ENCODE data around the gene DAO. TPM values are rescaled to one million over a fixed set of nuclear protein-coding genes. Genes with fewer than 3 reads are reported as not detected.

DAO gene
- total and polyA plus RNA-seq, 12 donors: not detected

GRCh38 chr12:108933949-108934348 is 54.1 kb downstream of the DAO start:
- H3K9me3 ChIP-seq (replicated peaks in 1 of 3): no peaks in the 10 kb centered on the region
- no peak for DNase-seq
- no peak overlapping the region for H3K4me3 ChIP-seq
- TF ChIP-seq, protein P1, sequence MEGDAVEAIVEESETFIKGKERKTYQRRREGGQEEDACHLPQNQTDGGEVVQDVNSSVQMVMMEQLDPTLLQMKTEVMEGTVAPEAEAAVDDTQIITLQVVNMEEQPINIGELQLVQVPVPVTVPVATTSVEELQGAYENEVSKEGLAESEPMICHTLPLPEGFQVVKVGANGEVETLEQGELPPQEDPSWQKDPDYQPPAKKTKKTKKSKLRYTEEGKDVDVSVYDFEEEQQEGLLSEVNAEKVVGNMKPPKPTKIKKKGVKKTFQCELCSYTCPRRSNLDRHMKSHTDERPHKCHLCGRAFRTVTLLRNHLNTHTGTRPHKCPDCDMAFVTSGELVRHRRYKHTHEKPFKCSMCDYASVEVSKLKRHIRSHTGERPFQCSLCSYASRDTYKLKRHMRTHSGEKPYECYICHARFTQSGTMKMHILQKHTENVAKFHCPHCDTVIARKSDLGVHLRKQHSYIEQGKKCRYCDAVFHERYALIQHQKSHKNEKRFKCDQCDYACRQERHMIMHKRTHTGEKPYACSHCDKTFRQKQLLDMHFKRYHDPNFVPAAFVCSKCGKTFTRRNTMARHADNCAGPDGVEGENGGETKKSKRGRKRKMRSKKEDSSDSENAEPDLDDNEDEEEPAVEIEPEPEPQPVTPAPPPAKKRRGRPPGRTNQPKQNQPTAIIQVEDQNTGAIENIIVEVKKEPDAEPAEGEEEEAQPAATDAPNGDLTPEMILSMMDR (IDR thresholded peaks at IDR 0.05): no peak
- no peak for TF ChIP-seq POLR2A (IDR thresholded peaks at IDR 0.05)
- H3K27ac ChIP-seq: no peak overlapping the region
- H3K4me1 ChIP-seq (replicated peaks in 1 of 2): no peaks in the 10 kb centered on the region
- WGBS, 4 donors: 51 to 67% (median 60%) methylated on average over 6 of the region's 6 CpGs
- H3K27me3 ChIP-seq: no peaks in the 10 kb centered on the region
- intact Hi-C loops (cut with DNase I): no loop called here
- H3K36me3 ChIP-seq (replicated peaks in 1 of 2): no peaks in the 10 kb centered on the region

DNA sequence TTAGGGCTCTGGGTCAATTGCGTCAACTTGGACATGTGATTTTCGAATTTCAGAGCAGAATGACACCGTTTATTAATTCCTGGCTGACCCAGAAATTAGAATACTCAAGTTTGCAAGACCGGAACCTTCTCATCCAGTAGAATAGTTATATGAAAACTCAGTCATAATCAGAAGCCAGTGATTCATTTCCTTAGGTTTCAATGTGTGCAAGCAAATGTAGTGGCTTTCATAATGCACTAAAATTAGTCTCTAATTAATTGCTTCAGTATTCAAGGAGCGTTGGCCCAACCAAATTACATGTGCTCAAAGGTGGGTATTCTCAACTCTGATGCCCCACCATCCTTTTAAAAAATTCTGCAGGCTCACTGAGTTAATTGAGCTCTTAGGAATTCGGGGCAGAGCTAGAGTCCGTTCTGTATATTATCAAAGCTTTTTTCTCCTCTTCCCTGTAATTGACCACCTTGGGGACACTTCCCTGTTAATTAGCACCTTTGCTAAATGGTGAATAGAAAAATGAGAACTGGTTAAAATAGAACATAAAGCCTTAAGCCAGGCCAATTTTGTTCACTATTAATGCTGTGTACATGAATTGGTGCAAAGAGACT is 55.4 kb downstream of the DAO start:
- WGBS, 4 donors: 81 to 91% (median 87%) methylated on average over 7 of the region's 7 CpGs
- Histone ChIP-seq H3K4me1 (replicated peaks in 1 of 2) (no peaks in the 10 kb centered on the region), H3K27me3 (no peaks in the 10 kb centered on the region), H3K9me3 (replicated peaks in 1 of 3) (no peaks in the 10 kb centered on the region), H3K27ac (no peak overlapping the region), H3K36me3 (replicated peaks in 1 of 2) (no peaks in the 10 kb centered on the region), H3K4me3 (no peak overlapping the region)
- TF ChIP-seq, protein P1 (IDR thresholded peaks at IDR 0.05): no peak
- no peak for TF ChIP-seq POLR2A (IDR thresholded peaks at IDR 0.05)
- intact Hi-C loops (cut with DNase I): no loop called here
- DNase-seq: no peak

DNA sequence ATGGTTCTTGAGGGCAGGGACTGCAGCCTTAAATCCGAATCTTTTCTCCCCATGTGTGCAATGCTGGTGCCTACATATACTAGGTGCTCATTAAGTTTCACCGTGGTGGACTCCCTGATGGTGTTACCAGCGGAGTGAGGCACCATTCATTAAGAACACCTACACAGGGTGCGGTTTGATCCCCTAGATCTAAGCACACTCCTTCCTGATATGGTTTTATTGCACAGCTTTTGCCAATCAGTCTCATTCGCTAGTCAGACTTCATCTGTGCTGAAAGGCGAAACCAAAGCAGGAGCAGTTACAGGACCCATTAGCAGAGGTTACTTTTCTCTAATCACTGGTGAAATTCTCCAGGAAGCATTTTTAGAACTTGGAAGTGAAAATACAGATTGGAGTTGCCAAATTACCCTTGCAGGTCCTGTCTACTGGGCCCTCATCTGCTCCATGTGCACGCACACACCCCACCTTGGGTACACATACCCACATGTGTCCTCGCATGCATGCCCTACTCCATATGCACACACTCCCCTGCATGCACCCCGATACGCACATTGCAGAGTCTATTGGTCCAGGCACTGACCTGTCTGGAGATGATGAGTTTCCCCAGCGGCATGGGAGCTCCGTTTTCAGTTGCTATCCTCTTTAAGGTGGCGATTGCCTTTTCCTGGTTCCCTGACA is 58.5 kb downstream of the DAO start:
- TF ChIP-seq POLR2A (IDR thresholded peaks at IDR 0.05): no peak
- TF ChIP-seq, protein P1 (IDR thresholded peaks at IDR 0.05): no peak
- no peaks in the 10 kb centered on the region for H3K9me3 ChIP-seq (replicated peaks in 1 of 3)
- H3K4me3 ChIP-seq: no peak overlapping the region
- H3K4me1 ChIP-seq (replicated peaks in 1 of 2): no peaks in the 10 kb centered on the region
- no peak overlapping the region for H3K27ac ChIP-seq
- intact Hi-C loops (cut with DNase I): no loop called here
- no peaks in the 10 kb centered on the region for H3K36me3 ChIP-seq (replicated peaks in 1 of 2)
- no peaks in the 10 kb centered on the region for H3K27me3 ChIP-seq
- 84 to 87% (median 87%) methylated on average over 12 to 13 of the region's 13 CpGs for WGBS, 4 donors
- DNase-seq: no peak

DNA sequence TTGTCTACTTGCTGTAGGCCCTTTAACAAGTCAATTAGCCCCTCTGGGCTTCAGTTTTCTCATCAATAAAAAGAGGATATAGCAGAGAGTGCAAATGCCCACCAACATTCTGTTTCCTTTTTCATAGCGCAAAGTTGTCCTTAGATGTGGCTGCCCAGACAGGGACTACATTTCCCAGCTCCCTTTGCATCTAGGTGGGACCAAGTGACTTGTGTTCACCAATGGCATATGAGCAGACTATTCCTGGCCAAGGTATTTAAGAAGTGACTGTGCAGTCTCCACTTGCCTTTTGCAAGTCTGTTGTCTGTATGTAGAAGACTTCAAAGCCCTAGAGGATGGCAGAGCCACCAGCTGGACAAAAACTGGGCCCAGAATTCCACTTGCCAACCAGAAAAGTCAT is 59.7 kb downstream of the DAO start:
- Histone ChIP-seq H3K4me1 (replicated peaks in 1 of 2) (no peaks in the 10 kb centered on the region), H3K27ac (no peak overlapping the region), H3K4me3 (no peak overlapping the region), H3K9me3 (replicated peaks in 1 of 3) (no peaks in the 10 kb centered on the region), H3K27me3 (no peaks in the 10 kb centered on the region), H3K36me3 (replicated peaks in 1 of 2) (no peaks in the 10 kb centered on the region)
- intact Hi-C loops (cut with DNase I): no loop called here
- TF ChIP-seq POLR2A (IDR thresholded peaks at IDR 0.05): no peak
- TF ChIP-seq, protein P1 (IDR thresholded peaks at IDR 0.05): no peak
- DNase-seq: peak in 1 of 7 donors; percentile 15
- 58 to 94% (median 67%) methylated on average over 1 of the region's 1 CpG for WGBS, 4 donors
